CD14-positive monocyte (primary cell): ENCODE measurements around the gene VAMP2. TPM values are rescaled to one million over a fixed set of nuclear protein-coding genes. Genes with fewer than 3 reads are reported as not detected.

ENCODE experiments used
- DNase-seq, 3 donors: peaks; one replicate each; pipeline ENCODE4 v3.0.0-alpha.2; 2011 to 2022
- H2AFZ ChIP-seq: 2 replicates; pipeline ENCODE4 v1.6.0; 2012; ENCODE audit warnings: mild to moderate bottlenecking, low read depth, low read length, inconsistent platforms; ENCODE audit not compliant: insufficient read depth, poor library complexity, severe bottlenecking
- H3K27ac ChIP-seq, 2 donors: 1 replicate in 1 of 2; 2 replicates in 1 of 2; pipeline ENCODE4 v1.5.1; 2012 to 2013; ENCODE audit warnings: low read length in 2 of 2, control low read depth in 1 of 2, inconsistent platforms in 1 of 2, low read depth in 1 of 2, mild to moderate bottlenecking in 1 of 2
- H3K27me3 ChIP-seq, 2 donors: one replicate each; pipeline versions ENCODE4 v1.6.0 to v1.6.1; 2011 to 2013; ENCODE audit warnings: low read length in 2 of 2; ENCODE audit not compliant: control insufficient read depth in 2 of 2, insufficient read depth in 2 of 2
- H3K36me3 ChIP-seq, 2 donors: replicated peaks in 1 of 2; 1 replicate in 1 of 2; 2 replicates in 1 of 2; pipeline versions ENCODE4 v1.5.1 to v1.6.1; 2012 to 2013; ENCODE audit warnings: low read length in 2 of 2, control low read depth in 1 of 2, inconsistent platforms in 1 of 2, mild to moderate bottlenecking in 1 of 2; ENCODE audit not compliant: insufficient read depth in 2 of 2, control insufficient read depth in 1 of 2
- H3K4me1 ChIP-seq, 2 donors: 1 replicate in 1 of 2; 2 replicates in 1 of 2; pipeline versions ENCODE4 v1.5.1 to v1.6.1; 2012 to 2013; ENCODE audit warnings: low read length in 2 of 2, control low read depth in 1 of 2, inconsistent platforms in 1 of 2, mild to moderate bottlenecking in 1 of 2, moderate library complexity in 1 of 2; ENCODE audit not compliant: insufficient read depth in 2 of 2, control insufficient read depth in 1 of 2
- H3K4me2 ChIP-seq: replicated peaks from 2 replicates; pipeline ENCODE3; 2012; ENCODE audit warnings: low read length, moderate library complexity, mild to moderate bottlenecking; ENCODE audit not compliant: poor library complexity, severe bottlenecking; ENCODE audit errors: extremely low read depth
- H3K4me3 ChIP-seq, 3 experiments: fragments of 200-600 bp in 1 of 3; sonication (generic) in 1 of 3; replicated peaks in 1 of 3; 1 replicate in 2 of 3; 2 replicates in 1 of 3; pipeline ENCODE4 v1.5.1; 2011 to 2013; ENCODE audit warnings: low read length in 3 of 3, mild to moderate bottlenecking in 3 of 3, control low read depth in 2 of 3, low read depth in 2 of 3, inconsistent platforms in 1 of 3, moderate library complexity in 1 of 3
- H3K79me2 ChIP-seq: 2 replicates; pipeline ENCODE4 v1.6.0; 2012; ENCODE audit warnings: mild to moderate bottlenecking, control low read depth, inconsistent platforms, low read length, moderate library complexity; ENCODE audit not compliant: insufficient read depth
- H3K9ac ChIP-seq: 2 replicates; pipeline ENCODE4 v1.6.0; 2017; ENCODE audit warnings: low read length, mild to moderate bottlenecking; ENCODE audit not compliant: insufficient read depth, poor library complexity, severe bottlenecking
- H3K9me3 ChIP-seq, 2 donors: replicated peaks in 1 of 2; 1 replicate in 1 of 2; 2 replicates in 1 of 2; pipeline versions ENCODE4 v1.5.1 to v1.6.1; 2012 to 2013; ENCODE audit warnings: low read length in 2 of 2, control low read depth in 1 of 2; ENCODE audit not compliant: control insufficient read depth in 1 of 2, insufficient read depth in 1 of 2
- H4K20me1 ChIP-seq: 2 replicates; pipeline ENCODE4 v1.6.0; 2012; ENCODE audit warnings: mild to moderate bottlenecking, low read length, control low read depth, moderate library complexity; ENCODE audit not compliant: insufficient read depth
- H3K27ac Mint-ChIP-seq, 7 donors: one replicate each; pipeline ENCODE4 v1.8.0; 2020; ENCODE audit warnings: mild to moderate bottlenecking in 7 of 7, mixed read lengths in 7 of 7, moderate library complexity in 6 of 7, inconsistent platforms in 2 of 7
- H3K27me3 Mint-ChIP-seq, 3 donors: one replicate each; pipeline ENCODE4 v1.8.0; 2021 to 2022; ENCODE audit warnings: low read depth in 3 of 3, mild to moderate bottlenecking in 3 of 3, mixed read lengths in 3 of 3, moderate library complexity in 3 of 3, inconsistent platforms in 1 of 3
- H3K36me3 Mint-ChIP-seq, 2 donors: one replicate each; pipeline ENCODE4 v1.8.0; 2020; ENCODE audit warnings: mixed read lengths in 2 of 2, inconsistent platforms in 1 of 2, mild to moderate bottlenecking in 1 of 2
- H3K4me1 Mint-ChIP-seq: one replicate; pipeline ENCODE4 v1.8.0; 2020; ENCODE audit warnings: mild to moderate bottlenecking, mixed read lengths
- H3K4me3 Mint-ChIP-seq, 2 donors: one replicate each; pipeline ENCODE4 v1.8.0; 2020; ENCODE audit warnings: mild to moderate bottlenecking in 2 of 2, mixed read lengths in 2 of 2, moderate library complexity in 1 of 2
- H3K9me3 Mint-ChIP-seq, 7 donors: one replicate each; pipeline ENCODE4 v1.8.0; 2020 to 2022; ENCODE audit warnings: mixed read lengths in 7 of 7, mild to moderate bottlenecking in 6 of 7, moderate library complexity in 6 of 7, inconsistent platforms in 2 of 7
- WGBS: methylation state at CpG from one replicate; pipeline ENCODE4 v1.1.5; 2013; ENCODE audit warnings: missing lambda C conversion rate; ENCODE audit not compliant: insufficient coverage; 5-methylcytosine and 5-hydroxymethylcytosine counted together
- intact Hi-C, 2 donors: fragments of 100-400 bp; cut with micrococcal nuclease; formaldehyde crosslinking; loops; one replicate each; pipeline versions ENCODE4 v1.15.0 to v1.15.1; 2023
- polyA minus RNA-seq: library from RNA; depleted of rRNA, polyadenylated mRNA; stranded (reverse); fragments of >200 nt; gene quantifications from 2 replicates; pipeline ENCODE4 v1.2.3, GENCODE V29; 2012
- polyA plus RNA-seq, 3 donors: library from polyadenylated mRNA; depleted of rRNA in 1 of 3; unstranded in 2 of 3; stranded (reverse) in 1 of 3; fragments of 300-500 nt in 2 of 3; fragments of >200 nt in 1 of 3; fragmentation: Illumina TruSeq in 2 of 3; gene quantifications; 1 replicate in 2 of 3; 2 replicates in 1 of 3; pipeline ENCODE4 v1.2.3, GENCODE V29; 2012 to 2021
- total RNA-seq, 12 experiments: library from RNA in 1 of 12; stranded (reverse) in 1 of 12; fragments of 120-200 nt in 1 of 12; gene quantifications; one replicate each; pipeline ENCODE4 v1.2.4 and lab custom pipeline; 2013 to 2026; ENCODE audit warnings: mixed read lengths in 6 of 12, inconsistent platforms in 1 of 12
- TF ChIP-seq, protein P1 (sequence below): fragments of 200-600 bp; IDR thresholded peaks from one replicate; pipeline ENCODE4 v1.8.0; 2022; ENCODE audit warnings: antibody characterized with exemption, mild to moderate bottlenecking

VAMP2 gene, protein sequence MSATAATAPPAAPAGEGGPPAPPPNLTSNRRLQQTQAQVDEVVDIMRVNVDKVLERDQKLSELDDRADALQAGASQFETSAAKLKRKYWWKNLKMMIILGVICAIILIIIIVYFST
- 17.0 TPM for total RNA-seq (2013)
- polyA plus RNA-seq (100 to 1,000 TPM in 1 of 3 donors, 10 to 100 TPM in 2; 10.2 to 139 (median 14.5) TPM), polyA minus RNA-seq (25.9 and 29.4 TPM in 2 replicates), total RNA-seq (lab: John Stamatoyannopoulos, UW) (4.9 to 24.0 (median 8.7) reads per million in 11 experiments)

DNA sequence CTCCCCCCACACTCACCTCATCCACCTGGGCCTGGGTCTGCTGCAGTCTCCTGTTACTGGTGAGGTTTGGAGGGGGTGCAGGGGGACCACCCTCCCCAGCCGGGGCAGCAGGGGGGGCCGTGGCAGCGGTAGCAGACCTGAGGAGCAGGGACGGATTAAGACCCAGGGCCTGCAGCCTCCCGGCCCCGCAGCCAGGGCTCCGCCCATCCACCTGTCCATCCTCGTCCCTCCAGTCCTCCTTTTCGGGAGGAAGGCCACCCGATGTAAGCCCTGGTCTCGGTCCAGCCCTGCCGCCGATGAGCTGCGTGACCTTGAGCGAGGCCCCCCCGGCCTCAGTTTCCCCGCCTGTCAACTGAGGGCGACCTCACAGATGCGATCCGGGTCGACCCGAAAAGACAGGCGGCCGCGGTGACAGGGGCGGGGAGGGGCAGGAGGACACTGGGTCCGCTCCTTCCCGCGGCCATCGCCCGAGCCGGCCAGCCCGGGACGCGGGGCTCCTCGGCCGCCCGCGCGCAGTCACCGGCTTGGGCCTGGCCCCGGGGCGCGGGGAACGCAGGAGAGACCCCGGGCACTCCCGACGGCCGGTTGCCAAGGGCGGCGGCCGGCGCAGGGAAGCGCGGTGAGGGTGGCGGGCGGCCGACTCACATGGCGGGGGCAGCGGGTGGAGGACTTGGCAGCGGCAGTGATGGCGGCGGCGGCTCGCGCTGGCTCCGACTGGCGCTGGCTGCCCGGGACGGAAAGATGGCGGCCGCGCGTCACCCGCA, at the start of gene VAMP2:
Gene VAMP2 (minus strand): TSS at position 716 of the 764 bp plus-strand sequence. CDS start 69 bp downstream, at position 647.
- Mint-ChIP-seq H3K27me3 (no peaks in the 10 kb centered on the region), H3K4me3 (peak within 1 kb of the TSS; percentile 82 to 88), H3K9me3 (no peaks in the 10 kb centered on the region), H3K36me3 (peaks cover 23 to 30% of the 10 kb centered on the region in 2 donors), H3K27ac (peak within 1 kb of the TSS in 6 of 7 donors; percentile 86 to 98 (median 96)), H3K4me1 (peaks cover 59% of the 10 kb centered on the region)
- Histone ChIP-seq H3K9ac (peak within 1 kb of the TSS; percentile 99), H2AFZ (peak within 1 kb of the TSS; percentile 88), H3K36me3 (peaks cover 19 to 26% of the 10 kb centered on the region in 2 donors), H3K4me3 (peak within 1 kb of the TSS; percentile 86 to 98 (median 95)), H3K4me1 (peaks cover 45 to 71% of the 10 kb centered on the region in 2 donors), H3K9me3 (no peaks in the 10 kb centered on the region), H4K20me1 (no peaks in the 10 kb centered on the region), H3K4me2 (peak within 1 kb of the TSS; percentile 86), H3K27me3 (no peaks in the 10 kb centered on the region), H3K27ac (peak within 1 kb of the TSS; percentile 74 to 94), H3K79me2 (peaks cover 31% of the 10 kb centered on the region)
- intact Hi-C loops, result loop anchor here in 1 of 2 donors (5.0 kb wide), 1 partner anchor 35 kb away; no protein-coding TSS in a partner anchor
- peak; percentile 54 to 79 (median 71) for DNase-seq
- TF ChIP-seq, protein P1, sequence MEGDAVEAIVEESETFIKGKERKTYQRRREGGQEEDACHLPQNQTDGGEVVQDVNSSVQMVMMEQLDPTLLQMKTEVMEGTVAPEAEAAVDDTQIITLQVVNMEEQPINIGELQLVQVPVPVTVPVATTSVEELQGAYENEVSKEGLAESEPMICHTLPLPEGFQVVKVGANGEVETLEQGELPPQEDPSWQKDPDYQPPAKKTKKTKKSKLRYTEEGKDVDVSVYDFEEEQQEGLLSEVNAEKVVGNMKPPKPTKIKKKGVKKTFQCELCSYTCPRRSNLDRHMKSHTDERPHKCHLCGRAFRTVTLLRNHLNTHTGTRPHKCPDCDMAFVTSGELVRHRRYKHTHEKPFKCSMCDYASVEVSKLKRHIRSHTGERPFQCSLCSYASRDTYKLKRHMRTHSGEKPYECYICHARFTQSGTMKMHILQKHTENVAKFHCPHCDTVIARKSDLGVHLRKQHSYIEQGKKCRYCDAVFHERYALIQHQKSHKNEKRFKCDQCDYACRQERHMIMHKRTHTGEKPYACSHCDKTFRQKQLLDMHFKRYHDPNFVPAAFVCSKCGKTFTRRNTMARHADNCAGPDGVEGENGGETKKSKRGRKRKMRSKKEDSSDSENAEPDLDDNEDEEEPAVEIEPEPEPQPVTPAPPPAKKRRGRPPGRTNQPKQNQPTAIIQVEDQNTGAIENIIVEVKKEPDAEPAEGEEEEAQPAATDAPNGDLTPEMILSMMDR, result no peak
- under 1% methylated on average over 71 of the region's 75 CpGs for WGBS

DNA sequence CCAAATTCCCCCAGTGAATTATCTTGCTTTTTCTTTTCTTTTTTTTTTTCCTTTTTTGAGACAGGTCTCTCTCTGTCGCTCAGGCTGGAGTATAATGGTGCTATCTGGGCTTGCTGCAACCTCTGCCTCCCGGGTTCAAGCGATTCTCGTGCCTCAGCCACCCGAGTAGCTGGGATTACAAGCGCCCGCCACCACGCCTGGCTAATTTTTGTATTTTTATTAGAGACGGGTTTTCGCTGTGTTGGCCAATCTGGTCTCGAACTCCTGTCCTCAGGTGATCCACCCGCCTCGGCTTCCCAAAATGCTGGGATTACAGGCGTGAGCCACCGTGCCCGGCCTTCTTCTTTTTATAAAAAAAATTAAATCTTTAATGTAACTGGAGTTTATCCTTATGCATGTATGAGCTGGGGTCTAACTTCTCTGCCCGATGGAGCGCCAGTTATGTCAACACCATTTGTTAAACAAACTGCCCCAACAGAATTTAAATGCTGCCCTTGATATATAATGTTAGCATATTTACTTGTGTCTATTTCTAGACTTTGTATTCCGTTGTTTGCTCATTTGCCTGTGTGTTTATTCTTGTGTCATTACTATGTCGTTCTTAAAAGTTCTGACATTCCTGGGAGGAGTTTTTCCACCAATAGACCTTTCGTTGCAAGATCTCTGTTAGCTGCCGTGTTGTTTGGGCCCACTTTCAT, 48.2 kb upstream of the VAMP2 start:
- peak overlapping the region; percentile 92 to 95 for H3K4me3 Mint-ChIP-seq
- 0% methylated on average over 9 of the region's 22 CpGs for WGBS
- H3K9ac ChIP-seq, result peak overlapping the region; percentile 67
- no peaks in the 10 kb centered on the region for H3K36me3 ChIP-seq
- peak overlapping the region; percentile 90 to 96 (median 94) for H3K27ac Mint-ChIP-seq
- H3K4me1 Mint-ChIP-seq, result peaks cover 35% of the 10 kb centered on the region
- TF ChIP-seq, protein P1, result no peak
- no peaks in the 10 kb centered on the region for H3K9me3 Mint-ChIP-seq
- no peak for DNase-seq
- no peaks in the 10 kb centered on the region for H3K9me3 ChIP-seq
- peaks cover 0 to 1% (median 0%) of the 10 kb centered on the region in 3 donors for H3K27me3 Mint-ChIP-seq
- no peaks in the 10 kb centered on the region for H4K20me1 ChIP-seq
- H3K27me3 ChIP-seq, result no peaks in the 10 kb centered on the region
- H2AFZ ChIP-seq, result peak overlapping the region; percentile 84
- H3K4me1 ChIP-seq, result peaks cover 28 to 40% of the 10 kb centered on the region in 2 donors
- intact Hi-C loops, result loop anchor here (5.0 kb wide), 1 partner anchor 36 kb away; the partner anchor contains the start of genes CTC1 (in 2 of the 2) and PFAS (in 2 of the 2)
- peak overlapping the region; percentile 66 to 86 (median 84) for H3K4me3 ChIP-seq
- peak overlapping the region; percentile 69 to 80 for H3K27ac ChIP-seq
- peaks cover 44% of the 10 kb centered on the region for H3K79me2 ChIP-seq
- peak overlapping the region; percentile 98 for H3K4me2 ChIP-seq
- H3K36me3 Mint-ChIP-seq, result peaks cover 16 to 29% of the 10 kb centered on the region in 2 donors
